ENCODE results near the gene RXRA. TPM values are rescaled to one million over a fixed set of nuclear protein-coding genes. Genes with fewer than 3 reads are reported as not detected.

RXRA gene
- total and polyA plus RNA-seq, 2 of the 4 experiments (the other 2 are of a cell fraction), result 7.5 to 17.9 TPM

- 100% methylated on average over 2 of the region's 13 CpGs; no CpG with 5 or more reads in 1 of the 2 experiments for WGBS, 2 experiments (ENCODE audit: extremely low coverage in 2 of 2, insufficient read length in 1 of 2)
- CTCF ChIA-PET, result no interaction called here
- Histone ChIP-seq H4K5ac (ENCODE audit: low read depth, low read length) (no peak overlapping the region), H2AFZ (replicated peaks; ENCODE audit: low read length, poor library complexity) (no peak overlapping the region), H3K23ac (ENCODE audit: low read depth, low read length) (no peak overlapping the region), H2BK20ac (ENCODE audit: low read depth, low read length) (no peak overlapping the region), H3K9ac (ENCODE audit: low read depth, low read length) (no peak overlapping the region), H2BK120ac (ENCODE audit: low read depth, low read length) (no peak overlapping the region), H2AK9ac (replicated peaks; ENCODE audit: low read depth, low read length, poor library complexity) (no peak overlapping the region), H4K20me1 (ENCODE audit: insufficient read depth, low read length) (peaks cover 100% of the 10 kb centered on the region), H3K56ac (ENCODE audit: extremely low read depth, insufficient read depth, low read length) (no peak overlapping the region), H2BK5ac (ENCODE audit: low read depth, low read length, poor library complexity, severe bottlenecking) (no peak overlapping the region), H3K9me3 (ENCODE audit: control insufficient read depth, insufficient read depth, low read length) (no peaks in the 10 kb centered on the region), H3K36me3 (ENCODE audit: control insufficient read depth, insufficient read depth, low read length) (no peaks in the 10 kb centered on the region; the same call in 1 of the 2 replicates), H2AK5ac (ENCODE audit: low read depth, low read length) (no peak overlapping the region), H3K27ac (ENCODE audit: insufficient read depth, low read length) (no peak overlapping the region), H3K27me3 (ENCODE audit: control insufficient read depth, insufficient read depth, low read length) (no peaks in the 10 kb centered on the region), H3K4me1 (ENCODE audit: control insufficient read depth, insufficient read depth, low read length) (peaks cover 24% of the 10 kb centered on the region), H4K91ac (ENCODE audit: insufficient read depth, low read depth, low read length) (no peak overlapping the region), H3K4me3 (ENCODE audit: insufficient read depth, low read depth, low read length) (no peak overlapping the region), H3K18ac (ENCODE audit: low read depth, low read length) (no peak overlapping the region), H3K4me2 (ENCODE audit: low read depth, low read length) (no peak overlapping the region), H3K14ac (replicated peaks; ENCODE audit: low read depth, low read length) (no peak overlapping the region), H3K79me1 (ENCODE audit: low read depth in 1 of 2, low read length in 2 of 2) (peaks cover 6 to 97% of the 10 kb centered on the region in 2 experiments), H3K4ac (ENCODE audit: low read depth, low read length) (no peak overlapping the region), H2BK15ac (ENCODE audit: low read depth, low read length) (no peak overlapping the region), H4K8ac (ENCODE audit: low read depth in 2 of 2, low read length in 2 of 2) (no peak overlapping the region), H3K9me1 (ENCODE audit: insufficient read depth, low read length) (peaks cover 15% of the 10 kb centered on the region)
- intact Hi-C loops (cut with micrococcal nuclease), result no loop called here
- ATAC-seq (ENCODE audit: low read depth) (no peak), DNase-seq (no peak)
- TF ChIP-seq BHLHE40 (IDR thresholded peaks at IDR 0.05; ENCODE audit: low read depth, low read length) (no peak), RAD21 (IDR thresholded peaks at IDR 0.05; ENCODE audit: low read length) (no peak), CTCF (conservative IDR thresholded peaks at IDR 0.05; ENCODE audit: low read depth, low read length) (no peak), RCOR1 (IDR thresholded peaks at IDR 0.05; ENCODE audit: insufficient replicate concordance, low read length) (no peak), POLR2A (IDR thresholded peaks at IDR 0.05; ENCODE audit: low read depth, low read length) (no peak), CEBPB (IDR thresholded peaks at IDR 0.05; ENCODE audit: low read depth, low read length) (no peak), CHD1 (IDR thresholded peaks at IDR 0.05; ENCODE audit: low read depth, low read length) (no peak), NFE2L2 (IDR thresholded peaks at IDR 0.05; ENCODE audit: low read depth, low read length) (no peak), ELK1 (IDR thresholded peaks at IDR 0.05; ENCODE audit: borderline replicate concordance, low read depth, low read length) (no peak), FOS (IDR thresholded peaks at IDR 0.05; ENCODE audit: low read depth, low read length) (no peak), MXI1 (IDR thresholded peaks at IDR 0.05; ENCODE audit: borderline replicate concordance, low read depth, low read length) (no peak), SMC3 (IDR thresholded peaks at IDR 0.05; ENCODE audit: low read depth, low read length) (no peak), USF2 (IDR thresholded peaks at IDR 0.05; ENCODE audit: low read depth, low read length) (no peak), MAFK (IDR thresholded peaks at IDR 0.05; ENCODE audit: low read depth, low read length) (no peak), MAZ (IDR thresholded peaks at IDR 0.05; ENCODE audit: borderline replicate concordance, low read depth, low read length) (no peak), RFX5 (IDR thresholded peaks at IDR 0.05; ENCODE audit: low read depth, low read length) (no peak)
- dilution Hi-C loops (cut with HindIII; ENCODE audit: low sequenced_read_pairs, unreplicated experiment), result no loop called here
- in situ Hi-C loops (cut with MboI; ENCODE audit: low sequenced_read_pairs), result no loop called here
- POLR2A ChIA-PET (ENCODE audit: unreplicated experiment), result no interaction called here
- no TSS peak for BruUV-seq (replicated peaks)
These were observed 47.0 kb downstream of the RXRA start for GRCh38 chr9:134373269-134373668.
